GM23248 (cell line): ENCODE measurements around the gene ARHGEF12.

ENCODE experiments used
- EZH2 ChIP-seq: fragments of 200-600 bp; sonication (generic); IDR thresholded peaks from 2 replicates; pipeline ENCODE4 v1.6.1; 2018; ENCODE audit warnings: antibody characterized with exemption, mild to moderate bottlenecking; ENCODE audit not compliant: insufficient read depth, poor library complexity, severe bottlenecking
- EZH2phosphoT487 ChIP-seq: fragments of 200-600 bp; sonication (generic); IDR thresholded peaks from 2 replicates; pipeline ENCODE4 v1.6.1; 2018; ENCODE audit warnings: antibody characterized with exemption, moderate library complexity, mild to moderate bottlenecking, low read depth; ENCODE audit not compliant: insufficient read depth

- TF ChIP-seq EZH2 (no peak), EZH2phosphoT487 (no peak)
Observed at GRCh38 chr11:120383518-120384155, 47.4 kb downstream of the ARHGEF12 start.
